Naive thymus-derived CD8-positive, alpha-beta T cell (primary cell): ENCODE measurements around the gene ZNF451. TPM values are rescaled to one million over a fixed set of nuclear protein-coding genes. Genes with fewer than 3 reads are reported as not detected.
A peak's percentile ranks its signal among the peaks of the same experiment; 100 is the strongest.

Experiments used
- ATAC-seq, 2 donors: fragments of 150-1000 bp; cut with Tn5 transposase in 1 of 2; sonication (Bioruptor Pico), chemical (Tn5 transposase) in 1 of 2; 1 replicate in 1 of 2; 2 replicates in 1 of 2; pipeline ENCODE4 v1.10.0; 2021; ENCODE audit warnings: mild to moderate bottlenecking in 2 of 2, moderate library complexity in 2 of 2
- POLR2A ChIA-PET: fragments of 350-600 bp; sonication (Branson Sonifier 250); formaldehyde crosslinking; loops from one replicate; lab custom pipeline; 2021; ENCODE audit warnings: antibody characterized with exemption; lab: Charles Lee
- DNase-seq, 10 donors: peaks; one replicate each; pipeline versions ENCODE4 v3.0.0 to v3.0.0-alpha.2; 2020 to 2022
- H3K27ac Mint-ChIP-seq, 10 donors: one replicate each; pipeline ENCODE4 v1.8.0; 2020 to 2022; ENCODE audit warnings: mild to moderate bottlenecking in 10 of 10, mixed read lengths in 10 of 10, moderate library complexity in 4 of 10, inconsistent platforms in 1 of 10
- H3K27me3 Mint-ChIP-seq, 5 donors: one replicate each; pipeline ENCODE4 v1.8.0; 2021 to 2022; ENCODE audit warnings: mixed read lengths in 5 of 5
- H3K36me3 Mint-ChIP-seq, 3 donors: one replicate each; pipeline ENCODE4 v1.8.0; 2020 to 2022; ENCODE audit warnings: mixed read lengths in 3 of 3, mild to moderate bottlenecking in 2 of 3, inconsistent platforms in 1 of 3
- H3K4me1 Mint-ChIP-seq, 4 donors: one replicate each; pipeline ENCODE4 v1.8.0; 2021 to 2022; ENCODE audit warnings: mixed read lengths in 4 of 4
- H3K4me3 Mint-ChIP-seq, 10 donors: one replicate each; pipeline ENCODE4 v1.8.0; 2020 to 2022; ENCODE audit warnings: mild to moderate bottlenecking in 10 of 10, mixed read lengths in 10 of 10, moderate library complexity in 6 of 10, inconsistent platforms in 1 of 10
- H3K9me3 Mint-ChIP-seq, 9 donors: one replicate each; pipeline ENCODE4 v1.8.0; 2020 to 2022; ENCODE audit warnings: mixed read lengths in 9 of 9, mild to moderate bottlenecking in 3 of 9, inconsistent platforms in 1 of 9, moderate library complexity in 1 of 9
- polyA plus RNA-seq, 3 donors: library from polyadenylated mRNA; unstranded; fragments of 300-500 nt; fragmentation: Illumina TruSeq; gene quantifications; one replicate each; pipeline ENCODE4 v1.2.3, GENCODE V29; 2021
- total RNA-seq, 8 experiments: library from RNA in 2 of 8; stranded (reverse) in 2 of 8; gene quantifications; one replicate each; pipeline ENCODE4 v1.2.3 and lab custom pipeline; 2021 to 2026

Gene ZNF451
- total and polyA plus RNA-seq, 5 experiments from 2014 or later = 17.0 to 111 (median 26.6) TPM

GRCh38 chr6:57138026-57138425 lies 48.0 kb downstream of the ZNF451 start:
- no peak for ATAC-seq
- Mint-ChIP-seq H3K27me3 (no peaks in the 10 kb centered on the region), H3K27ac (no peak overlapping the region), H3K36me3 (peaks cover 11 to 75% (median 42%) of the 10 kb centered on the region in 3 donors), H3K4me3 (no peak overlapping the region), H3K9me3 (peaks cover 0 to 2% (median 0%) of the 10 kb centered on the region in 9 donors), H3K4me1 (no peaks in the 10 kb centered on the region)
- POLR2A ChIA-PET = no interaction called here
- peak in 1 of 10 donors; percentile 8 for DNase-seq

GRCh38 chr6:57141451-57142177 lies 51.6 kb downstream of the ZNF451 start:
- Mint-ChIP-seq H3K27ac (no peak overlapping the region), H3K4me1 (no peaks in the 10 kb centered on the region), H3K36me3 (peaks cover 11 to 77% (median 36%) of the 10 kb centered on the region in 3 donors), H3K9me3 (peaks cover 0 to 2% (median 0%) of the 10 kb centered on the region in 9 donors), H3K4me3 (no peak overlapping the region), H3K27me3 (no peaks in the 10 kb centered on the region)
- DNase-seq (no peak), ATAC-seq (no peak)
- POLR2A ChIA-PET = no interaction called here

- POLR2A ChIA-PET = no interaction called here
- Mint-ChIP-seq H3K9me3 (peaks cover 0 to 2% (median 0%) of the 10 kb centered on the region in 9 donors), H3K27me3 (no peaks in the 10 kb centered on the region), H3K27ac (no peak overlapping the region), H3K4me1 (peaks cover 0 to under 1% (median 0%) of the 10 kb centered on the region in 4 donors), H3K4me3 (no peak overlapping the region), H3K36me3 (peaks cover 11 to 77% (median 35%) of the 10 kb centered on the region in 3 donors)
- no peak for DNase-seq
- no peak for ATAC-seq
Observed at GRCh38 chr6:57142178-57142525, 52.2 kb downstream of the ZNF451 start.

- no peak overlapping the region for H3K4me3 Mint-ChIP-seq
- ATAC-seq = no peak
- peaks cover 0 to 2% (median 0%) of the 10 kb centered on the region in 9 donors for H3K9me3 Mint-ChIP-seq
- H3K27ac Mint-ChIP-seq = peak overlapping the region in 1 of 10 donors; percentile 0
- no peak for DNase-seq
- POLR2A ChIA-PET = no interaction called here
- H3K27me3 Mint-ChIP-seq = no peaks in the 10 kb centered on the region
- H3K4me1 Mint-ChIP-seq = peaks cover 4 to 14% (median 9%) of the 10 kb centered on the region in 4 donors
- peaks cover 11 to 85% (median 46%) of the 10 kb centered on the region in 3 donors for H3K36me3 Mint-ChIP-seq
Observed at GRCh38 chr6:57143690-57144089, 53.7 kb downstream of the ZNF451 start.

- DNase-seq (no peak), ATAC-seq (no peak)
- Mint-ChIP-seq H3K27me3 (no peaks in the 10 kb centered on the region), H3K27ac (peak overlapping the region in 1 of 10 donors; percentile 59), H3K4me3 (no peak overlapping the region), H3K4me1 (peaks cover 4 to 14% (median 9%) of the 10 kb centered on the region in 4 donors), H3K9me3 (no peaks in the 10 kb centered on the region), H3K36me3 (peaks cover 4 to 83% (median 40%) of the 10 kb centered on the region in 3 donors)
- POLR2A ChIA-PET = no interaction called here
Observed at GRCh38 chr6:57147401-57147800, 57.4 kb downstream of the ZNF451 start.

- Mint-ChIP-seq H3K27ac (peak overlapping the region in 4 of 10 donors; percentile 19 to 62 (median 55)), H3K27me3 (no peaks in the 10 kb centered on the region)
- POLR2A ChIA-PET = no interaction called here
Observed at GRCh38 chr6:57147955-57148858, 58.2 kb downstream of the ZNF451 start.

GRCh38 chr6:57158658-57159057 lies 68.7 kb downstream of the ZNF451 start:
- no peaks in the 10 kb centered on the region for H3K4me1 Mint-ChIP-seq
- H3K36me3 Mint-ChIP-seq = peaks cover 4 to 62% (median 39%) of the 10 kb centered on the region in 3 donors
- ATAC-seq (no peak), DNase-seq (no peak)
- H3K9me3 Mint-ChIP-seq = no peaks in the 10 kb centered on the region
- POLR2A ChIA-PET = no interaction called here
- H3K4me3 Mint-ChIP-seq = no peak overlapping the region
- H3K27me3 Mint-ChIP-seq = no peaks in the 10 kb centered on the region
- no peak overlapping the region for H3K27ac Mint-ChIP-seq

More at GRCh38 chr6:57147955-57148858, 58.2 kb downstream of the ZNF451 start:
- H3K4me3 Mint-ChIP-seq = no peak overlapping the region
- no peaks in the 10 kb centered on the region for H3K9me3 Mint-ChIP-seq
- no peak for DNase-seq
- H3K4me1 Mint-ChIP-seq = peaks cover 4 to 14% (median 9%) of the 10 kb centered on the region in 4 donors
- peak in 1 of 2 donors; percentile 20 for ATAC-seq
- H3K36me3 Mint-ChIP-seq = peaks cover 0 to 82% (median 36%) of the 10 kb centered on the region in 3 donors

- Mint-ChIP-seq H3K27ac (no peak overlapping the region), H3K4me3 (no peak overlapping the region), H3K4me1 (no peaks in the 10 kb centered on the region), H3K36me3 (peaks cover 7 to 61% (median 40%) of the 10 kb centered on the region in 3 donors), H3K27me3 (no peaks in the 10 kb centered on the region), H3K9me3 (peaks cover 0 to 3% (median 0%) of the 10 kb centered on the region in 9 donors)
- DNase-seq = no peak
- POLR2A ChIA-PET = no interaction called here
- ATAC-seq = no peak
Observed at GRCh38 chr6:57159127-57159526, 69.1 kb downstream of the ZNF451 start.

- Mint-ChIP-seq H3K27ac (no peak overlapping the region), H3K36me3 (peaks cover 20 to 60% (median 54%) of the 10 kb centered on the region in 3 donors), H3K4me1 (no peaks in the 10 kb centered on the region), H3K27me3 (no peaks in the 10 kb centered on the region), H3K4me3 (no peak overlapping the region), H3K9me3 (peaks cover 2 to 13% (median 7%) of the 10 kb centered on the region in 9 donors)
- POLR2A ChIA-PET = no interaction called here
- DNase-seq = no peak
- no peak for ATAC-seq
Observed at GRCh38 chr6:57162028-57162427, 72.0 kb downstream of the ZNF451 start.

- POLR2A ChIA-PET = no interaction called here
- Mint-ChIP-seq H3K27me3 (no peaks in the 10 kb centered on the region), H3K36me3 (peaks cover 20 to 59% (median 53%) of the 10 kb centered on the region in 3 donors)
Observed at GRCh38 chr6:57162516-57162915, 72.5 kb downstream of the ZNF451 start.

GRCh38 chr6:57163956-57164355 lies 74.0 kb downstream of the ZNF451 start:
- DNase-seq (no peak), ATAC-seq (no peak)
- POLR2A ChIA-PET = no interaction called here
- Mint-ChIP-seq H3K36me3 (peaks cover 20 to 58% (median 49%) of the 10 kb centered on the region in 3 donors), H3K27ac (no peak overlapping the region), H3K27me3 (no peaks in the 10 kb centered on the region), H3K4me3 (no peak overlapping the region), H3K9me3 (peaks cover 2 to 13% (median 7%) of the 10 kb centered on the region in 9 donors), H3K4me1 (no peaks in the 10 kb centered on the region)

More at GRCh38 chr6:57162516-57162915, 72.5 kb downstream of the ZNF451 start:
- ATAC-seq (no peak), DNase-seq (no peak)
- Mint-ChIP-seq H3K27ac (no peak overlapping the region), H3K4me3 (no peak overlapping the region), H3K9me3 (peaks cover 2 to 13% (median 7%) of the 10 kb centered on the region in 9 donors), H3K4me1 (no peaks in the 10 kb centered on the region)

GRCh38 chr6:57165080-57165479 lies 75.1 kb downstream of the ZNF451 start:
- H3K9me3 Mint-ChIP-seq = peaks cover 2 to 13% (median 7%) of the 10 kb centered on the region in 9 donors
- no peaks in the 10 kb centered on the region for H3K27me3 Mint-ChIP-seq
- POLR2A ChIA-PET = no interaction called here
- peaks cover 0 to 1% (median 0%) of the 10 kb centered on the region in 4 donors for H3K4me1 Mint-ChIP-seq
- H3K4me3 Mint-ChIP-seq = no peak overlapping the region
- peaks cover 20 to 57% (median 49%) of the 10 kb centered on the region in 3 donors for H3K36me3 Mint-ChIP-seq
- no peak for DNase-seq
- H3K27ac Mint-ChIP-seq = no peak overlapping the region
- ATAC-seq = no peak
